Astrocyte of the spinal cord (primary cell): ENCODE results near the gene USO1.

Source experiments
- DNase-seq: peaks from one replicate; pipeline ENCODE4 v3.0.0; 2011; ENCODE audit warnings: low read depth, low spot score
- H3K4me3 ChIP-seq: 2 replicates; pipeline ENCODE4 v1.5.1; 2011; ENCODE audit warnings: low read depth, mild to moderate bottlenecking, low read length, moderate library complexity
- in situ Hi-C: cut with HindIII; loops from 2 replicates; pipeline ENCODE4 v1.10.0; 2017; ENCODE audit warnings: low sequenced_read_pairs
- TF ChIP-seq, protein P1 (sequence below): IDR thresholded peaks from 2 replicates; pipeline ENCODE4 v1.5.1; 2012; ENCODE audit warnings: low read depth, mild to moderate bottlenecking, low read length, inconsistent platforms

Gene USO1

DNA sequence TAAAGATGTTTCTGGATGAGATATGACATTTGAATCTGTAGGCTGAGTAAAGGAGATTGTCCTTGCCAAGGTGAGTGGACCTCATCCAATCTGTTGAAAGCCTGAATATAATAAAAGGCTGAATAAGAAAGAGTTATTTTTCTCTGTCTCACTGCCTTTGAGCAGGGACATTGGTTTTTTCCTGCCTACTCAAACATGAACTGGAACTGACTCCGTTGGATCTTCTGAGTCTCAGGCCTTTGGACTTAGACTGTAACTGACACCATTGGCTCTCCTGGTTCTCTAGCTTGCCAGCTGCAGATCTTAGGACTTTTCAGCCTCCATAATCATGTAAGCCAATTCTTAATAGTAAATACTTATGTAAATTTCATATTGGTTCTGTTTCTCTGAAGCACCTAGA, 134.3 kb downstream of the USO1 start:
- TF ChIP-seq, protein P1, sequence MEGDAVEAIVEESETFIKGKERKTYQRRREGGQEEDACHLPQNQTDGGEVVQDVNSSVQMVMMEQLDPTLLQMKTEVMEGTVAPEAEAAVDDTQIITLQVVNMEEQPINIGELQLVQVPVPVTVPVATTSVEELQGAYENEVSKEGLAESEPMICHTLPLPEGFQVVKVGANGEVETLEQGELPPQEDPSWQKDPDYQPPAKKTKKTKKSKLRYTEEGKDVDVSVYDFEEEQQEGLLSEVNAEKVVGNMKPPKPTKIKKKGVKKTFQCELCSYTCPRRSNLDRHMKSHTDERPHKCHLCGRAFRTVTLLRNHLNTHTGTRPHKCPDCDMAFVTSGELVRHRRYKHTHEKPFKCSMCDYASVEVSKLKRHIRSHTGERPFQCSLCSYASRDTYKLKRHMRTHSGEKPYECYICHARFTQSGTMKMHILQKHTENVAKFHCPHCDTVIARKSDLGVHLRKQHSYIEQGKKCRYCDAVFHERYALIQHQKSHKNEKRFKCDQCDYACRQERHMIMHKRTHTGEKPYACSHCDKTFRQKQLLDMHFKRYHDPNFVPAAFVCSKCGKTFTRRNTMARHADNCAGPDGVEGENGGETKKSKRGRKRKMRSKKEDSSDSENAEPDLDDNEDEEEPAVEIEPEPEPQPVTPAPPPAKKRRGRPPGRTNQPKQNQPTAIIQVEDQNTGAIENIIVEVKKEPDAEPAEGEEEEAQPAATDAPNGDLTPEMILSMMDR: no peak
- DNase-seq: no peak
- in situ Hi-C loops: no loop called here
- no peak overlapping the region for H3K4me3 ChIP-seq

GRCh38 chr4:75860606-75861005, 136.2 kb downstream of the USO1 start:
- in situ Hi-C loops: no loop called here
- TF ChIP-seq, protein P1: no peak
- no peak overlapping the region for H3K4me3 ChIP-seq
- DNase-seq: no peak
